ENCODE measurements around the gene VASH2.
"Not testable (repeated sequence)": the region's sequence is repeated elsewhere in the genome, so short reads cannot be mapped to it uniquely, and the experiment has no call there.

Gene VASH2

GRCh38 chr1:212959266-212960220 lies 9.2 kb downstream of the VASH2 start:
- no peak for DNase-seq

DNA sequence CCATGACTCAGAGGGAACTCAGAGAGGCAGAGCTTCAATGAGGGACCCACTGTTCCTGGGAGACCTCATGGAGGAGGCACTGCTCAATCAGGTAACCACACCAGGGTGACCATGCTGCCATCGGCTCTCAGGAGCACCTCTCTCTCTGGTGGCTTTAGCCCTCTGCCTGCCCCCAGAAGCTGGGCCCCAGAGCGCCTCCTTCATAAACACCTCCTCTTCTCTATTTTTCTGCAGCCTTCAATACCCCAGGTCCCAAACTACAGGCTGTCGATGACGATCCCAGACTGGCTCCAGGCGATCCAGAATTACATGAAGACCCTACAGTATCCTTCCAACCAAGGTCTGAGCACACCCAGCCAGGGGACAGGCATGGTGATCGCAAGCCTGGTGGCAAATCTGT lies 10.6 kb downstream of the VASH2 start:
- no peak for DNase-seq

- DNase-seq: no peak
These were observed 12.2 kb downstream of the VASH2 start for GRCh38 chr1:212962509-212962908.

DNA sequence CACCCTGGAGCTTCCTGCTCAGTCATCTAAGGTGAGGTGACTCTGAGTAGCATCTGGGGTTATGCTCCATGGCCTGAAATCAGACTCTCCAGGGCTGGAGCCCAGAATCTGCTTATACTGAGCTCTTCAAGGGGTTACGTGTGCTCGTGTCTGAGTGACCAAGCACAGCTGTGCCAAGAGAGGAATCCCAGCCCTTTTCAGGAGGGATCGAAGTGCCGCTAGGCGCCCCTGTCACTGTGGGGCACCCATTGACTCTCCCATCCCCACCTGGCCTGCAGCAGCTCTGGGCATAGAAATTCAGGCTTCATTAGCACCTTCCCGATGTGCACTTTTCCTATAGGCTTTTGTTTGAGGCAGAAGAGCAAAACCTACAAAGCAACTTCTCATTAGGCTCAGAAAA lies 13.8 kb downstream of the VASH2 start:
- DNase-seq: no peak

GRCh38 chr1:212964993-212965392 lies 14.7 kb downstream of the VASH2 start:
- DNase-seq: not testable (repeated sequence)

DNA sequence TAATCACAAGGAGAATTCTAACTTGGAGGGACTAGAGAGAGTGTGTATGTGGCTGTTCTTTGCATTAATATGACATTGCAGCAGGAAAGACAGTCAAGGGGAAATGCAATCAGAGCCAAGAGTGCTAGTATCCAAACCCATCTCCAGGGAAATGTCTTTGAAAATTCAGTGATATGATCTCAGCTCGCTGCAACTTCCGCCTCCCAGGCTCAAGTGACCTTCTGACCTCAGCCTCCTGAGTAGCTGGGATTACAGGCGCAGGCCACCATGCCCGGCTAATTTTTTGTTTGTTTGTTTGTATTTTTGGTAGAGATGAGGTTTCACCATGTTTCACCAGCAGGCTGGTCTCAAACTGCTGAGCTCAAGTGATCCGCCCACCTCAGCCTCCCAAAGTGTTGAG lies 16.3 kb downstream of the VASH2 start:
- no peak for DNase-seq

DNA sequence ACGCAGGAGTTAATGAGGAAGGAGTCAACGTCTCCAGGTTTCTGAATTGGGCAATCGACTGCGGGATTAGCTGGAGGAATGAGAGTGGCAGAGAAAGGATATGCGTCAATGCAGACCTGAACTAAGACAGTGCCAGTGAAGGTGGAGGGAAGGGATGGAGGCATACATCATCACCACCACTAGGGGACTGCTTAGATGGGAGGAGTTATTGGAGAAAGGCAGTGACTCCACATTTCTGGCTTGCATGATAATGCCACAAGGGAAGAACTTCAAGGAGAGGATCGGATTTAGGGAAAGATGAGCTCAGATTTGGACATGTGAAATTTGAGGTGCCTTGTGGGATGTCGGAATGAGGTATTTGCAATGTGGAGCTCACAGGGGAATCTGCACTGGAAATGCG lies 17.5 kb downstream of the VASH2 start:
- no peak for DNase-seq

- DNase-seq: no peak
These were observed 18.1 kb downstream of the VASH2 start for GRCh38 chr1:212968368-212968863.

- DNase-seq: no peak
These were observed 19.7 kb downstream of the VASH2 start for GRCh38 chr1:212970085-212970484.

DNA sequence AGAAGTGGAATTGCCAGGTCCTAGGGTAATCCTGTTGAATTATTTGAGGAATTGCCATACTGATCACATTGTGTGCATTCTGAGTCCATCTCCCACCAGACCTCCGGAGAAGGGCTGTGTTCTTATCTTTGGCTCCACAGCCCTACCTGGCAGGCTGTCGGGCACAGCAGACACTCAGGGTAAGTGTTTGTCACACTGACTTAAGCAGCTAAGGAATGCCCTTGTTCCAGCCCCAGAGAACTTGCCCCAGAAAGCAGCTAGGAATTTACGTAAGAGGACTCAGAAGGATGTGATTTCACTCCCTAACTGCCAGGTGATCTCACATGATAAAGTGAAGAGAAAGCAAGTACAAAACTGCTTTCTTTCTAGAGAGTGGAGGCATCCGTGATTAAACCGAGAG lies 21.0 kb downstream of the VASH2 start:
- DNase-seq: no peak

DNA sequence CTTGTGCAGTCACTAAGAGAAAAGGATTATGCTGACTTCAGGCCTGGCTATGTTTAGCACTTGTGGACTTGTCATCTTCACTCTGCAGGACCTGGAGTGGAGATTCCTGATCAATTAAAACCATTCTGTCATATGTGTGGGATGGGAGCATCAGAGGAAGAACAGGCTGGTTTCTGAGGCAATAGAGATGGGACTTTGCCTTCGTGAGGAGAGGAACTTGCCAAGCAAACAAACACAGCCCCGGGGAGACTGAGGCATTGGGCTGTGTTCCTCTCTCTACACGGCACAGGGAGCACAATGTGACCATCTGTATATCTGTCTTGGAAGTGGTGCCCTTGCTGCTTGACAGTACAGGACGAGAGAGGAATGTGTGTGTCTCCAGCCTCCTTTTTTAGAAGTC lies 23.1 kb downstream of the VASH2 start:
- DNase-seq: no peak

DNA sequence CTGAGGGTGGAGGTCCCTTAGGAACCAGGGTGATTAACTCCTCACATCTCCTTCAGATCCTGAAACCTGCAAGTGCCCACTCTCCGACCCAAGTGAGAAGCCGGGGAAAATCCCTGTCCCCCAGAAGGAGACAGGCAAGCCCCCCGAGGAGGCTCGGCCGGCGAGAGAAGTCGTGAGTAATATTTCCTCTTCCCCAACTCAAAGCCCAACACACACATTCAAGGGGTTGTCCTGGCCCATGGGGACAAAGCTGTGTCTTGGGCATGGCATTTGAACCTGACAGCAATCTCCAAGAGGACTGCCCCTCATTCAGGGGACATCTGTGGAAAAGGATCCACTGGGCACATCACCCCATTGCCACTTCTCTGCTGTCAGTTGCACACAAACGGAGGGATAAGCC lies 23.6 kb downstream of the VASH2 start:
- no peak for DNase-seq

DNA sequence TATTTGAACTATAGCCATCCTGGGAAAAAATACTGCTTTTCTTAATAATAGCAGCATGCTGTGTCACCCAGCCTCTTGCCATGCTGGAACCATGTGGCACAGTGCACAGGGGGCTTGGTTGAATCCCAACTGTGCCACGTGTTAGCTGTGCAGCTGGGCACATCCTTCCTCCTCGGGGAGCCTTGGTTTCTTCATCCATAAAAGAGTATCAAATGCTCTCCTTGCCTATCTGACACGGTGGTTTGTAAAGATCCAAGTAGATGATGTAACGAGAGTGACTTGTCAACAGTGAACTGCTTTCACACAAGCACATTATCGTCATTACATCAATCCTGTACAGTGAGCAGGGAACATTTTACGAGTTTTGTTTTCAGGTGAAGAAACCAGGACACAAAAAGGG lies 24.4 kb downstream of the VASH2 start:
- DNase-seq: no peak

GRCh38 chr1:212975111-212975918 lies 25.0 kb downstream of the VASH2 start:
- no peak for DNase-seq

- no peak for DNase-seq
These were observed 26.2 kb downstream of the VASH2 start for GRCh38 chr1:212976586-212976985.

DNA sequence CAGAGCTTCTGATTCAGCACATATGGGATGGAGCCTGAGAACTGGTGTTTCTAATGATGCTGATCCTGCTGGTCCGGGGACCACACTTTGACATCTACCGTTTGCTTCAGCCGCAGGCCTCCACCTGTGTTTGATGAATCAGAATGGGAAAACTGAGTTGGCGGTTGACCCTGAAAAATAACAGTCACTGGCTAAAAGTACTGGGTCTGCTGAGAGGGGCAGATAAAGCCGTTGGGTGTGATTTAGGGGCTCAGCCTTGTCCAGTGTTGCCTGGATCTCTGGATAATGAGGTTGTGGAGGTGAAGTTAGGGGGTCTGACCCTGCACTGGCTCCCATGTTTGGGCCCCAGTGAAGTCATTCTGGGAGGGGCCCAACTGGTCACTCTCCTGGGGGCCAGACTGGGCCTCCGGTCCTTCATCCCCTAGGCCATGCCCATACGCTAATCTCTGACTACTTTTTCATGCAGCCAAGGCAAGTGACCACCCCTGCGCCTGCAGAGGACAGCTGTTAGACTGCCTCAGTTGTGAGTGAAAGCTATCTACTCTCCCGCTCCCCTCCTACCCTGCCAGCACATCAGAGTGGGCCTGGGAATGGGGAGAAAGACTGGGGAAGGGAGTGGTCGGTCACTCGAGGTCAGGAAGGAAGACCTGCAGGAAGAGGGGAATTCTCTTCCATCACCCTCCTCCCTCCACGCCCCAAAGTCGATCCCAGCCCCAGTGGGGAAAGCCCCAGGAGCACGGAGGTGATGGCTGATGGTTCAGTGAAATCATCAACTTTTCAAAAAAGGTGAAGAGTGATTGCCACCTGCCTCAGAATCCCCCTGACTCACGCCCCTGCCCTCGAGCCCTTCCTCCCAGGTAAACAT lies 27.7 kb downstream of the VASH2 start:
- DNase-seq: no peak

- peak; percentile 34 for DNase-seq
These were observed 29.2 kb downstream of the VASH2 start for GRCh38 chr1:212979340-212980122.

- DNase-seq: no peak
These were observed 29.9 kb downstream of the VASH2 start for GRCh38 chr1:212980123-212980785.

GRCh38 chr1:212981025-212981495 lies 30.7 kb downstream of the VASH2 start:
- DNase-seq: no peak

DNA sequence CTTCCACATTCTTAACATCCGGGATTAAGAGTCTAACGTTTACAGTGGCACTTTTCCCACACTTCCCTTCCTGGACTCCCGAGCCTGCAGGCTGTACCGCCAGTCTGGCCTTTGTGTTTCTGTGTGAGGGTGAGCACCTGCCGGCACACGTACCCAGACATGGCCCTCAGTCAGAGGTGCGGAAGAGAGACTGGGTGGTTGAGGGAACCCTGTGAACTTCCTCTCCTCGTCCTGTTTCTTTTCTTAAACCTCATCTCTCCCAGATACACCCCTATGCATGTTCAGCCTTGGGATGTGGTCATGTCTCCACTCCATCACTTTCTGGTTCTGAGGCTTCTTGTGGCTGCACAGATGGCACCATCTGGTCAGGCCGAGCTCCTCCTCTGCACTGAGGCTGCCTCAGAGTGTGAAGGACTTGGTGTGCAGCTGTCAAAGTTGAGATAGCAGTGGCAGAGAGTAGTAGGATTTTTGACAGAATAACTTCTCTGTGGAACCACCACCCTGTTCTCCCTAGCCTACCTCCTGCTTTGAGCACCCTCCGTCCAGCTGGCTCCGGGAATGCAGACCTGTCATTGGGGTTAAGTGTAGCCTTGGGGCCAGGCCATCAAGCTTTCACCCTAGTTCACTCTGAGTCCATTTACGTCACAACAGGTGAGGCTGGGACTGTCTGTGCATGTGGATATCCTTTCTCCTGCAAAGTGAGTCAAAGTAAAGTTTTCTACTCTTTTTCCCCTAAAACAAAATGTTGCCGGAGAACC lies 31.4 kb downstream of the VASH2 start:
- no peak for DNase-seq

All from stimulated activated CD4-positive, alpha-beta T cell treated with anti-CD3 and anti-CD28 coated beads, Interleukin-4, amount 100 ng/mL, for 24 hours (primary cell).